Ishikawa (cell line): Measurements from ENCODE around the gene KRTAP21-3.

Source experiments
- CEBPB ChIP-seq: IDR thresholded peaks from 2 replicates; pipeline ENCODE4 v1.6.1; 2012
- CREB1 ChIP-seq: IDR thresholded peaks from 2 replicates; pipeline ENCODE4 v1.6.1; 2012; ENCODE audit warnings: low read depth
- EP300 ChIP-seq: IDR thresholded peaks from 2 replicates; pipeline ENCODE4 v1.6.1; 2012; ENCODE audit warnings: borderline replicate concordance
- FOXM1 ChIP-seq: IDR thresholded peaks from 2 replicates; pipeline ENCODE4 v1.6.1; 2012; ENCODE audit warnings: low read depth, borderline replicate concordance
- NFIC ChIP-seq: IDR thresholded peaks from 2 replicates; pipeline ENCODE4 v1.6.1; 2012
- RAD21 ChIP-seq: IDR thresholded peaks from 2 replicates; pipeline ENCODE4 v1.6.1; 2012; ENCODE audit warnings: low read depth
- TAF1 ChIP-seq: IDR thresholded peaks from 2 replicates; pipeline ENCODE4 v1.6.1; 2012; ENCODE audit warnings: low read depth, mild to moderate bottlenecking
- TCF12 ChIP-seq: IDR thresholded peaks from 2 replicates; pipeline ENCODE4 v1.6.1; 2012; ENCODE audit warnings: low read depth
- YY1 ChIP-seq: IDR thresholded peaks from 2 replicates; pipeline ENCODE4 v1.6.1; 2012; ENCODE audit warnings: low read depth
- TF ChIP-seq, protein P1 (sequence below): IDR thresholded peaks from 2 replicates; pipeline ENCODE4 v1.6.1; 2012; ENCODE audit warnings: low read depth, mild to moderate bottlenecking
- TF ChIP-seq, protein P2 (sequence below): IDR thresholded peaks from 2 replicates; pipeline ENCODE4 v1.6.1; 2012
- TF ChIP-seq, protein P3 (sequence below): IDR thresholded peaks from 2 replicates; pipeline ENCODE4 v1.6.1; 2012

DNA sequence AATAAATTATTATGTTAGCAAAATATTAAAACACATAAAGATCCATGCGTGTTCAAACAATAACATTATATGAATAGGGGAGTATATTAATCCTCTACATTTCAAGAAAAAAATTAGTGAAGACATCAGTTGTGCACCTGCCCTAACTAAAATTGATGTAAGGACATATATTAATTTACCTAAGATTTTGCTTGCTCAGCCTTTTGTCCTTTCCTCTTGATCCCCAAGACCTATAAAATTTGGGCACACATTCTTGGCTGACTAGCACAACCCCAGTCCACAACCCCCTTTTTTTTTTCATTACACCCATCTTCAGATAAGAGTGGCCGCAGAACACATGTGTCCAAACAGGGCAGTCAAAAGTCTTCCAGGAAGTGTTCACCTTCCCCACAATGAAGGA is 21.9 kb upstream of the KRTAP21-3 start:
- TF ChIP-seq FOXM1 (no peak), TCF12 (no peak), CEBPB (no peak), CREB1 (no peak), RAD21 (no peak), EP300 (no peak), NFIC (no peak), TAF1 (no peak), YY1 (no peak)
- TF ChIP-seq, protein P1, sequence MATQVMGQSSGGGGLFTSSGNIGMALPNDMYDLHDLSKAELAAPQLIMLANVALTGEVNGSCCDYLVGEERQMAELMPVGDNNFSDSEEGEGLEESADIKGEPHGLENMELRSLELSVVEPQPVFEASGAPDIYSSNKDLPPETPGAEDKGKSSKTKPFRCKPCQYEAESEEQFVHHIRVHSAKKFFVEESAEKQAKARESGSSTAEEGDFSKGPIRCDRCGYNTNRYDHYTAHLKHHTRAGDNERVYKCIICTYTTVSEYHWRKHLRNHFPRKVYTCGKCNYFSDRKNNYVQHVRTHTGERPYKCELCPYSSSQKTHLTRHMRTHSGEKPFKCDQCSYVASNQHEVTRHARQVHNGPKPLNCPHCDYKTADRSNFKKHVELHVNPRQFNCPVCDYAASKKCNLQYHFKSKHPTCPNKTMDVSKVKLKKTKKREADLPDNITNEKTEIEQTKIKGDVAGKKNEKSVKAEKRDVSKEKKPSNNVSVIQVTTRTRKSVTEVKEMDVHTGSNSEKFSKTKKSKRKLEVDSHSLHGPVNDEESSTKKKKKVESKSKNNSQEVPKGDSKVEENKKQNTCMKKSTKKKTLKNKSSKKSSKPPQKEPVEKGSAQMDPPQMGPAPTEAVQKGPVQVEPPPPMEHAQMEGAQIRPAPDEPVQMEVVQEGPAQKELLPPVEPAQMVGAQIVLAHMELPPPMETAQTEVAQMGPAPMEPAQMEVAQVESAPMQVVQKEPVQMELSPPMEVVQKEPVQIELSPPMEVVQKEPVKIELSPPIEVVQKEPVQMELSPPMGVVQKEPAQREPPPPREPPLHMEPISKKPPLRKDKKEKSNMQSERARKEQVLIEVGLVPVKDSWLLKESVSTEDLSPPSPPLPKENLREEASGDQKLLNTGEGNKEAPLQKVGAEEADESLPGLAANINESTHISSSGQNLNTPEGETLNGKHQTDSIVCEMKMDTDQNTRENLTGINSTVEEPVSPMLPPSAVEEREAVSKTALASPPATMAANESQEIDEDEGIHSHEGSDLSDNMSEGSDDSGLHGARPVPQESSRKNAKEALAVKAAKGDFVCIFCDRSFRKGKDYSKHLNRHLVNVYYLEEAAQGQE, result no peak
- TF ChIP-seq, protein P2, sequence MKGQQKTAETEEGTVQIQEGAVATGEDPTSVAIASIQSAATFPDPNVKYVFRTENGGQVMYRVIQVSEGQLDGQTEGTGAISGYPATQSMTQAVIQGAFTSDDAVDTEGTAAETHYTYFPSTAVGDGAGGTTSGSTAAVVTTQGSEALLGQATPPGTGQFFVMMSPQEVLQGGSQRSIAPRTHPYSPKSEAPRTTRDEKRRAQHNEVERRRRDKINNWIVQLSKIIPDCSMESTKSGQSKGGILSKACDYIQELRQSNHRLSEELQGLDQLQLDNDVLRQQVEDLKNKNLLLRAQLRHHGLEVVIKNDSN, result no peak
- TF ChIP-seq, protein P3, sequence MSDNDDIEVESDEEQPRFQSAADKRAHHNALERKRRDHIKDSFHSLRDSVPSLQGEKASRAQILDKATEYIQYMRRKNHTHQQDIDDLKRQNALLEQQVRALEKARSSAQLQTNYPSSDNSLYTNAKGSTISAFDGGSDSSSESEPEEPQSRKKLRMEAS, result no peak
